HuH-7.5 (cell line): ENCODE measurements around the gene UNC13A.

Experiments
- DNase-seq: peaks from one replicate; pipeline ENCODE4 v3.0.0; 2011; ENCODE audit warnings: low spot score

Gene UNC13A

GRCh38 chr19:17626456-17627015 lies 61.6 kb downstream of the UNC13A start:
- DNase-seq, result no peak

GRCh38 chr19:17625980-17626379 lies 62.2 kb downstream of the UNC13A start:
- DNase-seq, result no peak

GRCh38 chr19:17625043-17625442 lies 63.1 kb downstream of the UNC13A start:
- DNase-seq, result no peak

- DNase-seq, result no peak
Measured at GRCh38 chr19:17624314-17624991, 63.7 kb downstream of the UNC13A start.

GRCh38 chr19:17623224-17623935 lies 64.8 kb downstream of the UNC13A start:
- no peak for DNase-seq

GRCh38 chr19:17620696-17621095 lies 67.5 kb downstream of the UNC13A start:
- DNase-seq, result no peak

GRCh38 chr19:17618936-17619335 lies 69.2 kb downstream of the UNC13A start:
- no peak for DNase-seq

- DNase-seq, result no peak
Measured at GRCh38 chr19:17618281-17618903, 69.8 kb downstream of the UNC13A start.

- DNase-seq, result no peak
Measured at GRCh38 chr19:17617807-17618192, 70.4 kb downstream of the UNC13A start.

- DNase-seq, result no peak
Measured at GRCh38 chr19:17616961-17617806, 71.0 kb downstream of the UNC13A start.

- no peak for DNase-seq
Measured at GRCh38 chr19:17616686-17616960, 71.5 kb downstream of the UNC13A start.

GRCh38 chr19:17615889-17616685 lies 72.1 kb downstream of the UNC13A start:
- no peak for DNase-seq

GRCh38 chr19:17614476-17614875 lies 73.7 kb downstream of the UNC13A start:
- DNase-seq, result no peak

- no peak for DNase-seq
Measured at GRCh38 chr19:17611462-17612244, 76.5 kb downstream of the UNC13A start.

GRCh38 chr19:17610384-17610783 lies 77.8 kb downstream of the UNC13A start:
- DNase-seq, result no peak

GRCh38 chr19:17607936-17608335 lies 80.2 kb downstream of the UNC13A start:
- DNase-seq, result no peak

- DNase-seq, result no peak
Measured at GRCh38 chr19:17606590-17607185, 81.5 kb downstream of the UNC13A start.

- peak; percentile 90 for DNase-seq
Measured at GRCh38 chr19:17605761-17606589, 82.2 kb downstream of the UNC13A start.

GRCh38 chr19:17605117-17605516 lies 83.0 kb downstream of the UNC13A start:
- no peak for DNase-seq
